Neural cell (in vitro differentiated cells): ENCODE measurements around the gene AKAP6. TPM values are rescaled to one million over a fixed set of nuclear protein-coding genes. Genes with fewer than 3 reads are reported as not detected.

Experiments used
- H2AFZ ChIP-seq: fragments of 200-600, 300-800 bp; sonication (generic), shearing (Covaris generic); 2 replicates; pipeline ENCODE4 v1.6.0; 2014; ENCODE audit warnings: low read depth, mild to moderate bottlenecking, antibody characterized with exemption, low read length, moderate library complexity
- H3F3A ChIP-seq: fragments of 200-600 bp; shearing (Covaris generic); 2 replicates; pipeline ENCODE4 v1.6.1; 2016; ENCODE audit warnings: mild to moderate bottlenecking, moderate library complexity, mixed read lengths, antibody characterized with exemption, low read length; ENCODE audit not compliant: insufficient read depth, poor library complexity, severe bottlenecking
- H3K27ac ChIP-seq: fragments of 200-600, 300-800 bp; sonication (generic), shearing (Covaris generic); 2 replicates; pipeline ENCODE4 v1.5.1; 2014; ENCODE audit warnings: mild to moderate bottlenecking, low read length, moderate library complexity
- H3K27me3 ChIP-seq: fragments of 300-800, 200-600 bp; sonication (generic), shearing (Covaris generic); 2 replicates; pipeline ENCODE4 v1.6.0; 2014; ENCODE audit warnings: mild to moderate bottlenecking, low read depth, low read length, moderate library complexity; ENCODE audit not compliant: insufficient read depth
- H3K36me3 ChIP-seq: fragments of 300-800, 200-600 bp; sonication (generic), shearing (Covaris generic); 2 replicates; pipeline ENCODE4 v1.5.1; 2014; ENCODE audit warnings: mild to moderate bottlenecking, antibody characterized with exemption, low read length, moderate library complexity; ENCODE audit not compliant: insufficient read depth
- H3K4me2 ChIP-seq: fragments of 300-800, 200-600 bp; sonication (generic), shearing (Covaris generic); 2 replicates; pipeline ENCODE4 v1.6.0; 2014; ENCODE audit warnings: mild to moderate bottlenecking, low read length
- H3K4me3 ChIP-seq: fragments of 300-800, 200-600 bp; sonication (generic), shearing (Covaris generic); 2 replicates; pipeline ENCODE4 v1.5.1; 2014; ENCODE audit warnings: mild to moderate bottlenecking, low read length, moderate library complexity
- H3K79me2 ChIP-seq: fragments of 200-600 bp; shearing (Covaris generic); replicated peaks from 2 replicates; pipeline ENCODE4 v1.6.0; 2014; ENCODE audit warnings: mild to moderate bottlenecking, low read length, moderate library complexity; ENCODE audit not compliant: insufficient read depth
- H3K9ac ChIP-seq: fragments of 300-800, 200-600 bp; sonication (generic), shearing (Covaris generic); 2 replicates; pipeline ENCODE4 v1.6.1; 2016; ENCODE audit warnings: mild to moderate bottlenecking, low read length, mixed read lengths
- H3K9me2 ChIP-seq: fragments of 200-600 bp; shearing (Covaris generic); 2 replicates; pipeline ENCODE4 v1.6.1; 2016; ENCODE audit warnings: mild to moderate bottlenecking, low read length, mixed read lengths; ENCODE audit not compliant: insufficient read depth
- H3K9me3 ChIP-seq: fragments of 200-600, 300-800 bp; sonication (generic), shearing (Covaris generic); 2 replicates; pipeline ENCODE4 v1.6.1; 2016; ENCODE audit warnings: mild to moderate bottlenecking, mixed run types, low read length, moderate library complexity, mixed read lengths
- H4K20me1 ChIP-seq: fragments of 200-600 bp; shearing (Covaris generic); 2 replicates; pipeline ENCODE4 v1.6.1; 2016; ENCODE audit warnings: mild to moderate bottlenecking, mixed run types; ENCODE audit not compliant: insufficient read depth
- CTCF ChIP-seq: fragments of 450-650 bp; IDR thresholded peaks from 2 replicates; pipeline ENCODE4 v1.5.1; 2014; ENCODE audit warnings: antibody characterized with exemption, mild to moderate bottlenecking, moderate library complexity; ENCODE audit not compliant: poor library complexity, severe bottlenecking
- EP300 ChIP-seq: fragments of 450-650 bp; conservative IDR thresholded peaks from 2 replicates; pipeline ENCODE4 v1.6.1; 2014; ENCODE audit warnings: antibody characterized with exemption, mild to moderate bottlenecking, moderate library complexity; ENCODE audit not compliant: poor library complexity, severe bottlenecking
- EZH2 ChIP-seq: fragments of 200-600, 300-800 bp; shearing (Covaris generic), sonication (generic); IDR thresholded peaks from 2 replicates; pipeline ENCODE4 v1.6.1; 2014; ENCODE audit warnings: antibody characterized with exemption, low read length, borderline replicate concordance, mild to moderate bottlenecking; ENCODE audit not compliant: insufficient read depth, poor library complexity, severe bottlenecking
- MXI1 ChIP-seq: fragments of 450-650 bp; conservative IDR thresholded peaks from 2 replicates; pipeline ENCODE4 v1.6.1; 2014; ENCODE audit warnings: antibody characterized with exemption, mild to moderate bottlenecking; ENCODE audit not compliant: poor library complexity, severe bottlenecking
- POLR2AphosphoS5 ChIP-seq: IDR thresholded peaks from 2 replicates; pipeline ENCODE4 v1.6.1; 2012
- RAD21 ChIP-seq: fragments of 450-650 bp; conservative IDR thresholded peaks from 2 replicates; pipeline ENCODE4 v1.6.1; 2014; ENCODE audit warnings: antibody characterized with exemption, mild to moderate bottlenecking, moderate library complexity
- REST ChIP-seq: IDR thresholded peaks from 2 replicates; pipeline ENCODE4 v1.6.1; 2012; ENCODE audit warnings: borderline replicate concordance
- SMC3 ChIP-seq: fragments of 450-650 bp; conservative IDR thresholded peaks from 2 replicates; pipeline ENCODE4 v1.6.1; 2014; ENCODE audit warnings: antibody characterized with exemption, mild to moderate bottlenecking, moderate library complexity; ENCODE audit not compliant: poor library complexity
- TAF1 ChIP-seq: IDR thresholded peaks from 2 replicates; pipeline ENCODE4 v1.6.1; 2012; ENCODE audit warnings: low read depth
- polyA plus RNA-seq: library from polyadenylated mRNA; depleted of rRNA; stranded (reverse); fragments of >200 nt; gene quantifications from 2 replicates; pipeline ENCODE4 v1.2.3, GENCODE V29; 2014

Gene AKAP6
- polyA plus RNA-seq, 1 donor from 2014 or later = 15.8 TPM

- Histone ChIP-seq H3K4me2 (no peak overlapping the region), H3K36me3 (no peaks in the 10 kb centered on the region), H3F3A (no peaks in the 10 kb centered on the region), H3K9ac (no peak overlapping the region), H3K9me3 (no peaks in the 10 kb centered on the region), H3K4me3 (no peak overlapping the region), H2AFZ (no peak overlapping the region), H3K9me2 (no peaks in the 10 kb centered on the region), H3K79me2 (no peaks in the 10 kb centered on the region), H3K27ac (no peak overlapping the region), H4K20me1 (no peaks in the 10 kb centered on the region), H3K27me3 (no peaks in the 10 kb centered on the region)
- TF ChIP-seq SMC3 (no peak), CTCF (no peak), MXI1 (no peak), POLR2AphosphoS5 (no peak)
Measured at GRCh38 chr14:32728976-32729375, 399.9 kb downstream of the AKAP6 start.

- no peaks in the 10 kb centered on the region for H3F3A ChIP-seq
- H4K20me1 ChIP-seq = no peaks in the 10 kb centered on the region
- no peaks in the 10 kb centered on the region for H3K9me3 ChIP-seq
- no peak overlapping the region for H3K4me3 ChIP-seq
- no peak overlapping the region for H3K27ac ChIP-seq
- no peak overlapping the region for H3K9ac ChIP-seq
- H3K79me2 ChIP-seq = no peaks in the 10 kb centered on the region
- H2AFZ ChIP-seq = no peak overlapping the region
- peaks cover 7% of the 10 kb centered on the region for H3K36me3 ChIP-seq
- TF ChIP-seq EP300 (no peak), RAD21 (no peak), CTCF (no peak), POLR2AphosphoS5 (no peak), EZH2 (no peak), REST (no peak), TAF1 (no peak), SMC3 (no peak)
- H3K27me3 ChIP-seq = no peaks in the 10 kb centered on the region
- H3K9me2 ChIP-seq = no peaks in the 10 kb centered on the region
- no peak overlapping the region for H3K4me2 ChIP-seq
Measured at GRCh38 chr14:32731249-32731648, 402.2 kb downstream of the AKAP6 start.
